Astrocyte (in vitro differentiated cells and primary cell): ENCODE data around the gene PDE11A. TPM values are rescaled to one million over a fixed set of nuclear protein-coding genes. Genes with fewer than 3 reads are reported as not detected.

Source experiments
- DNase-seq: peaks from one replicate; pipeline ENCODE4 v3.0.0-alpha.2; 2010; ENCODE audit warnings: low read depth
- FAIRE-seq: peaks from 2 replicates; lab custom pipeline; 2011; peaks lifted over from hg19 to GRCh38; lab: Jason Lieb, UNC
- H2AFZ ChIP-seq: 2 replicates; pipeline ENCODE4 v1.6.0; 2012; ENCODE audit warnings: low read depth, low read length, inconsistent platforms
- H3K27ac ChIP-seq: 2 replicates; pipeline ENCODE4 v1.5.1; 2011; ENCODE audit warnings: low read depth, low read length, inconsistent platforms
- H3K27me3 ChIP-seq: 2 replicates; pipeline ENCODE4 v1.6.0; 2011; ENCODE audit warnings: low read length, inconsistent platforms; ENCODE audit not compliant: insufficient read depth
- H3K36me3 ChIP-seq: 2 replicates; pipeline ENCODE4 v1.5.1; 2011; ENCODE audit warnings: low read length, inconsistent platforms; ENCODE audit not compliant: insufficient read depth
- H3K4me1 ChIP-seq: 2 replicates; pipeline ENCODE4 v1.5.1; 2011; ENCODE audit warnings: low read length, inconsistent platforms; ENCODE audit not compliant: insufficient read depth
- H3K4me2 ChIP-seq: 2 replicates; pipeline ENCODE4 v1.6.0; 2012; ENCODE audit warnings: low read length, inconsistent platforms
- H3K4me3 ChIP-seq: 2 replicates; pipeline ENCODE4 v1.5.1; 2011; ENCODE audit warnings: low read depth, mild to moderate bottlenecking, low read length, inconsistent platforms; ENCODE audit not compliant: insufficient read depth
- H3K79me2 ChIP-seq: 2 replicates; pipeline ENCODE4 v1.6.0; 2012; ENCODE audit warnings: mild to moderate bottlenecking, low read length, inconsistent platforms; ENCODE audit not compliant: insufficient read depth
- H3K9ac ChIP-seq: 2 replicates; pipeline ENCODE4 v1.6.0; 2012; ENCODE audit warnings: mild to moderate bottlenecking, low read length, inconsistent platforms
- H3K9me3 ChIP-seq: 2 replicates; pipeline ENCODE4 v1.5.1; 2012; ENCODE audit warnings: low read depth, mild to moderate bottlenecking, low read length, inconsistent platforms; ENCODE audit not compliant: insufficient read depth
- H4K20me1 ChIP-seq: 2 replicates; pipeline ENCODE4 v1.6.0; 2012; ENCODE audit warnings: low read length, inconsistent platforms; ENCODE audit not compliant: insufficient read depth
- H3K27ac Mint-ChIP-seq: one replicate; pipeline ENCODE4 v1.8.0; 2021; ENCODE audit warnings: mild to moderate bottlenecking, mixed read lengths; ENCODE audit not compliant: unreplicated experiment
- H3K27me3 Mint-ChIP-seq: one replicate; pipeline ENCODE4 v1.8.0; 2021; ENCODE audit warnings: low read depth, mixed read lengths; ENCODE audit not compliant: unreplicated experiment
- H3K36me3 Mint-ChIP-seq: one replicate; pipeline ENCODE4 v1.8.0; 2021; ENCODE audit warnings: low read depth, mixed read lengths; ENCODE audit not compliant: unreplicated experiment
- H3K4me1 Mint-ChIP-seq: one replicate; pipeline ENCODE4 v1.8.0; 2021; ENCODE audit warnings: low read depth, mixed read lengths; ENCODE audit not compliant: unreplicated experiment
- H3K4me3 Mint-ChIP-seq: one replicate; pipeline ENCODE4 v1.8.0; 2021; ENCODE audit warnings: mild to moderate bottlenecking, moderate library complexity, mixed read lengths; ENCODE audit not compliant: unreplicated experiment
- H3K9me3 Mint-ChIP-seq: one replicate; pipeline ENCODE4 v1.8.0; 2021; ENCODE audit warnings: mild to moderate bottlenecking, mixed read lengths; ENCODE audit not compliant: unreplicated experiment
- CTCF ChIP-seq: IDR thresholded peaks from 2 replicates; pipeline ENCODE4 v1.5.1; 2011; ENCODE audit warnings: low read depth, mild to moderate bottlenecking, inconsistent platforms, low read length, moderate library complexity; ENCODE audit not compliant: insufficient read depth
- EZH2 ChIP-seq: IDR thresholded peaks from 2 replicates; pipeline ENCODE4 v1.6.1; 2012; ENCODE audit warnings: mild to moderate bottlenecking, low read length, inconsistent platforms; ENCODE audit not compliant: insufficient read depth
- total RNA-seq: library from RNA; stranded (reverse); gene quantifications from 2 replicates; pipeline ENCODE4 v1.2.1, GENCODE V29; 2021

Gene PDE11A
- total RNA-seq, 1 donor from 2014 or later = 0.45 TPM

- no peaks in the 10 kb centered on the region for H3K79me2 ChIP-seq
- no peak overlapping the region for H2AFZ ChIP-seq
- FAIRE-seq (no peak), DNase-seq (no peak)
- no peaks in the 10 kb centered on the region for H3K4me1 Mint-ChIP-seq
- H3K4me3 Mint-ChIP-seq = no peak overlapping the region
- H3K9me3 ChIP-seq = no peaks in the 10 kb centered on the region
- H3K4me1 ChIP-seq = no peaks in the 10 kb centered on the region
- no peak overlapping the region for H3K27ac Mint-ChIP-seq
- H3K9me3 Mint-ChIP-seq = no peaks in the 10 kb centered on the region
- TF ChIP-seq EZH2 (no peak), CTCF (no peak)
- H3K36me3 ChIP-seq = no peaks in the 10 kb centered on the region
- H4K20me1 ChIP-seq = no peaks in the 10 kb centered on the region
- no peaks in the 10 kb centered on the region for H3K27me3 ChIP-seq
- peaks cover 5% of the 10 kb centered on the region for H3K27me3 Mint-ChIP-seq
- no peak overlapping the region for H3K9ac ChIP-seq
- H3K36me3 Mint-ChIP-seq = no peaks in the 10 kb centered on the region
- no peak overlapping the region for H3K4me3 ChIP-seq
- no peak overlapping the region for H3K4me2 ChIP-seq
- no peak overlapping the region for H3K27ac ChIP-seq
These were observed 379.8 kb downstream of the PDE11A start for GRCh38 chr2:177692783-177693269.

GRCh38 chr2:177692042-177692782 lies 380.4 kb downstream of the PDE11A start:
- Histone ChIP-seq H3K36me3 (no peaks in the 10 kb centered on the region), H3K4me2 (no peak overlapping the region), H3K9ac (no peak overlapping the region), H3K4me1 (no peaks in the 10 kb centered on the region), H3K79me2 (no peaks in the 10 kb centered on the region), H3K27ac (no peak overlapping the region), H2AFZ (no peak overlapping the region), H3K4me3 (no peak overlapping the region), H3K9me3 (no peaks in the 10 kb centered on the region), H3K27me3 (no peaks in the 10 kb centered on the region), H4K20me1 (no peaks in the 10 kb centered on the region)
- no peaks in the 10 kb centered on the region for H3K9me3 Mint-ChIP-seq
- H3K4me3 Mint-ChIP-seq = no peak overlapping the region
- no peak overlapping the region for H3K27ac Mint-ChIP-seq
- no peaks in the 10 kb centered on the region for H3K36me3 Mint-ChIP-seq
- TF ChIP-seq EZH2 (no peak), CTCF (no peak)
- FAIRE-seq (no peak), DNase-seq (no peak)
- H3K27me3 Mint-ChIP-seq = peaks cover 5% of the 10 kb centered on the region
- no peaks in the 10 kb centered on the region for H3K4me1 Mint-ChIP-seq

- Mint-ChIP-seq H3K27ac (no peak overlapping the region), H3K36me3 (no peaks in the 10 kb centered on the region), H3K27me3 (peaks cover 4% of the 10 kb centered on the region), H3K4me1 (no peaks in the 10 kb centered on the region), H3K9me3 (no peaks in the 10 kb centered on the region), H3K4me3 (no peak overlapping the region)
- no peaks in the 10 kb centered on the region for H3K9me3 ChIP-seq
- no peak overlapping the region for H2AFZ ChIP-seq
- H3K27ac ChIP-seq = no peak overlapping the region
- DNase-seq (no peak), FAIRE-seq (no peak)
- no peak overlapping the region for H3K4me3 ChIP-seq
- no peaks in the 10 kb centered on the region for H3K4me1 ChIP-seq
- no peaks in the 10 kb centered on the region for H3K79me2 ChIP-seq
- H3K9ac ChIP-seq = no peak overlapping the region
- TF ChIP-seq CTCF (no peak), EZH2 (no peak)
- no peaks in the 10 kb centered on the region for H3K36me3 ChIP-seq
- H3K27me3 ChIP-seq = no peaks in the 10 kb centered on the region
- no peak overlapping the region for H3K4me2 ChIP-seq
- no peaks in the 10 kb centered on the region for H4K20me1 ChIP-seq
These were observed 381.4 kb downstream of the PDE11A start for GRCh38 chr2:177691177-177691576.
